GM12878 (cell line): ENCODE results near the gene LILRB4. TPM values are rescaled to one million over a fixed set of nuclear protein-coding genes. Genes with fewer than 3 reads are reported as not detected.

Experiments
- ASH2L ChIP-seq: fragments of 300-600, 200-600 bp; sonication (generic); IDR thresholded peaks from 2 replicates; pipeline ENCODE4 v1.6.1; 2017; ENCODE audit warnings: low read depth, mild to moderate bottlenecking, borderline replicate concordance
- ATF3 ChIP-seq: IDR thresholded peaks from 2 replicates; pipeline ENCODE4 v1.6.1; 2011; ENCODE audit warnings: low read depth, mild to moderate bottlenecking, low read length, moderate library complexity, borderline replicate concordance; ENCODE audit errors: extremely low read depth
- CEBPZ ChIP-seq: fragments of 150-350 bp; IDR thresholded peaks from 2 replicates; pipeline ENCODE4 v1.6.1; 2016; ENCODE audit warnings: low read depth, low read length
- EZH2 ChIP-seq: IDR thresholded peaks from 2 replicates; pipeline ENCODE4 v1.6.1; 2012; ENCODE audit warnings: low read depth, mild to moderate bottlenecking, control low read depth, inconsistent platforms, low read length, borderline replicate concordance; ENCODE audit not compliant: control insufficient read depth
- HDAC2 ChIP-seq: fragments of 200-600 bp; sonication (generic); IDR thresholded peaks from 2 replicates; pipeline ENCODE4 v1.6.1; 2017
- MTA3 ChIP-seq: IDR thresholded peaks from 2 replicates; pipeline ENCODE4 v1.6.1; 2012; ENCODE audit warnings: low read length, inconsistent platforms, borderline replicate concordance
- NR2C1 ChIP-seq: fragments of 450-650 bp; IDR thresholded peaks from 2 replicates; pipeline ENCODE4 v1.6.1; 2017; ENCODE audit warnings: antibody characterized with exemption, mild to moderate bottlenecking, moderate library complexity
- RBBP5 ChIP-seq: fragments of 200-600 bp; sonication (generic); conservative IDR thresholded peaks from 2 replicates; pipeline ENCODE4 v1.6.1; 2016
- RFX5 ChIP-seq: IDR thresholded peaks from 2 replicates; pipeline ENCODE4 v1.6.1; 2011; ENCODE audit warnings: low read depth, low read length, improper control_type of control experiment
- SIN3A ChIP-seq: IDR thresholded peaks from 2 replicates; pipeline ENCODE4 v1.6.1; 2012; ENCODE audit warnings: low read depth, low read length, improper control_type of control experiment
- SKIL ChIP-seq: fragments of 450-650 bp; IDR thresholded peaks from 2 replicates; pipeline ENCODE4 v1.6.1; 2017; ENCODE audit warnings: mild to moderate bottlenecking, low read depth, inconsistent platforms; ENCODE audit not compliant: poor library complexity, severe bottlenecking
- WRNIP1 ChIP-seq: IDR thresholded peaks from 2 replicates; pipeline ENCODE4 v1.6.1; 2011; ENCODE audit warnings: low read depth, low read length, improper control_type of control experiment, borderline replicate concordance
- ZBED1 ChIP-seq: IDR thresholded peaks from 2 replicates; pipeline ENCODE4 v1.6.1; 2016; ENCODE audit warnings: borderline replicate concordance
- ZBTB40 ChIP-seq: fragments of 450-650 bp; IDR thresholded peaks from 2 replicates; pipeline ENCODE4 v1.6.1; 2016; ENCODE audit warnings: mild to moderate bottlenecking, moderate library complexity, borderline replicate concordance
- polyA plus RNA-seq, 11 experiments: library from polyadenylated mRNA; depleted of rRNA in 4 of 11; unstranded in 6 of 11; stranded (reverse) in 5 of 11; fragments of >200 nt; fragmentation: Nextera tagmentation in 4 of 11; fragmentation: Illumina TruSeq in 1 of 11; extraction: Ambion mirVana in 4 of 11; extraction: Trizol in 1 of 11; gene quantifications; 1 replicate in 1 of 11; 2 replicates in 10 of 11; pipeline versions ENCODE4 v1.2.1 to v1.2.3, GENCODE V29; 2011 to 2016; ENCODE audit warnings: inconsistent platforms in 2 of 11, missing spikeins in 2 of 11, low read depth in 1 of 11
- total RNA-seq, 4 experiments: library from RNA; depleted of rRNA in 3 of 4; stranded (reverse); fragments of >200 nt in 3 of 4; fragmentation: Illumina TruSeq in 1 of 4; extraction: Trizol in 1 of 4; gene quantifications; 2 replicates each; pipeline versions ENCODE4 v1.2.1 to v1.2.3, GENCODE V29; 2013 to 2021

LILRB4 gene
- total and polyA plus RNA-seq, 10 of the 15 experiments (the other 5 are each of a cell fraction or from before 2014, with no cell fraction given), result 2.0 to 39.8 (median 16.0) TPM

GRCh38 chr19:54650108-54650655 is 12.6 kb upstream of the LILRB4 start (continued):
- TF ChIP-seq ZBTB40 (no peak), EZH2 (no peak), CEBPZ (no peak), HDAC2 (no peak), WRNIP1 (no peak), ASH2L (no peak), RFX5 (no peak), ATF3 (no peak), RBBP5 (no peak), NR2C1 (no peak), SKIL (no peak), MTA3 (no peak), SIN3A (no peak), ZBED1 (no peak)
